ENCODE data around the gene OR2S2.
"Not testable (repeated sequence)": the region's sequence is repeated elsewhere in the genome, so short reads cannot be mapped to it uniquely, and the experiment has no call there.

Gene OR2S2, protein sequence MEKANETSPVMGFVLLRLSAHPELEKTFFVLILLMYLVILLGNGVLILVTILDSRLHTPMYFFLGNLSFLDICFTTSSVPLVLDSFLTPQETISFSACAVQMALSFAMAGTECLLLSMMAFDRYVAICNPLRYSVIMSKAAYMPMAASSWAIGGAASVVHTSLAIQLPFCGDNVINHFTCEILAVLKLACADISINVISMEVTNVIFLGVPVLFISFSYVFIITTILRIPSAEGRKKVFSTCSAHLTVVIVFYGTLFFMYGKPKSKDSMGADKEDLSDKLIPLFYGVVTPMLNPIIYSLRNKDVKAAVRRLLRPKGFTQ

DNA sequence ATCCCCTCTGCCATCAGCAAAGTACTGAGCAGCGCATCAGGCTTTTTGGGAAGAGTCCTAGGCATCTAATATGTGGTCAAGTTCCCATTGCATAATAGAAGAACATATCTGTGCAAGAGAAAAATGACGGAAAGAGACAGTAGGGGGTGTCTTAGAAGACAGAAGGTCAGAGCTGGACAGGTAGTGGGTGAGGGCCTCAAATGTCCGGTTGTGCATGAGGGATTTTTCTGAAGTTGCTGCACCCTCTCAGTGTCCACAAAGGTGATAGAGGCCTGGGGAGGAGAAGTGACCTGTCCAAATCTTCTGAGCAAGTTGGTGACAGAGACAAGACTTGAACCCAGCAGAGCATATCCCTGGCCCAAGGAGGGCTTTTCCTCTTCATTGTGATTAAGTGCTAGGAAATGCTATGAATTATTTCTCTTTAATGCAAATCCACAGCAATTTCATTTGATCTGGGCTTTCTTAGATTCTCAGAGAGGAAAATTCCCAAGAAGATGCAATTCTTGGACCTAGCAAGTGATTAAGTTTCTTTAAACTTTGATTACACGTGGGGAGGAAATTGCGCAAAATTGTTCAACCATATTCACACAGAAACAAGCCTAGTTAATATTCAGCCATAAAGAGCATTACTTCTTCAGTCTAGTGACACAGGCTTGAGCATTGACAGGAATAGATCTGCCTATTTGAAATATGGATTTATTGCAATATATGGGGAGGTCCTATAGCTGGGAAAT is at the start of gene OR2S2:
OR2S2 (minus strand) TSS at position 51 of the 734 bp plus-strand sequence. CDS start 56 bp downstream, outside the sequence.
- no peak for DNase-seq

DNA sequence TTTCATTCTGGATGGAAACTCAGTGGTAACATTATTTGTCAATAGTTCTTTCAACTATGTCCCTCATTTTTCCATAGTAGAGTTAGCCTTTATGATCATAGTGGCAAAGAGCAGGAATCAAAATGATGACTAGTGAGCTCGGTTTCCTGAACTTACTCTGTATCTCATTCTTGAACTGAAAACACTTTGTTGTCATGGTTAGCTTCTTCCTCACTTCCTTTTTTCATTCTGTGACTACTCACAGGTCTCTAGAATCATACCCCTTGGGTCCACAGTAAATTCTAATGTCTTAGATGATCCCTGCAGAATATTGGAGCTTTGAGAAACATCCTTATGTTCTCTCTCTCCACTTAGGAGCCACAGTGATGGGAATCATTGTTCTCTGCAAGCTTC is 49.4 kb upstream of the OR2S2 start:
- DNase-seq: no peak

DNA sequence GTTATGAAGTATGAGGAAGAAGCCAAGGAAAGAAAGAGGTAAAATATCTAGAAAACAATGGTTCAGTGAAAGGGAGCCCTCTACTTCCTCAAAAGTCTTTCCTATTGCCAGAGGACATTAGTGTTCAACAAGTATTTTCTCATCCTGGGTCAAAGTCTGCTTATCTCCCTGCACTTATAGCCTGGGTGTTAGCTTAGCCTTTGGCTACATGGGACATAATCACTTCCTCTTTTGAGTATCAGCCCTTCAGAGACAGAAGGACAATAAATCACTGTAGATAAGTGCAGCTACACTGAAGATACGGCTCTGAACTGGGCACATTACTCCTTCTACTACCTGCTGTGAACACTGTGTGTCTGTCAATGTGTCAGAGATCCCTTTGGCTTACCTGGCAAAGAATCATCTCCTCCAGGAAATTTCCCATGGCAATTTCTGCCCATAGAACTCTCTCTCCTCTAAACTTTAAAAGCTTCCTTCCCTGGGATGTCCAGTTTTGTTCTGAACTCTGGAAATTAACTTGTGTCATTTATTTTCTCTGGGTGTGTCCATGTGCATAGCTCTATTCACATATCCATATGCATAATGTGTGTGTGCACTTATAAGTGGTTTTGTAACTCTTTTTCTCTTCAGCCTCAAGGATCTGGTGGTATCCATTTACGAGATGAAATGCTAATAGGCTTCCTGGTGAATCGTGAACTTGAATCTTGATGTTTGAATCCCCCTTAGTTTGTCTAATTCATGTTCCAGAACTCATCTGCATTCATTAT is 48.8 kb upstream of the OR2S2 start:
- DNase-seq: no peak

DNA sequence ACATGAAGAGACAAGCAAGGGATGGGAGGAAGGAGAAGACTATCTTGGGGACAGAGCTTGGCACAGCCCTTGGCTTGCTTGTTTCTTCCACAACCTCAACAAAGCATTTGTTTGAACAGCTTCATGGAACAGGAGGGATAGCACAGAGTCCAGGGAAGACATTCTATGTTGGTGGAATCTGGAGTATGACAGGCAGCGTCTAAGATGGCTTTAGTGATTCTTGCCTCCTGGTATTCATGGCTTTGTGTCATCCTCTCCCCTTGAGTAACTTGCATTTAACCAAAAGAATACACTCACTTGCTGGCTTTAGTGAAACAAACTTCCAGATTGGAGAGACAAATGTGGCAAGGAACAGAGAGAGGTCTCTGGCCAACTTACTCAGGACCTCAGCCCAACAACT is 47.9 kb upstream of the OR2S2 start:
- DNase-seq: no peak

DNA sequence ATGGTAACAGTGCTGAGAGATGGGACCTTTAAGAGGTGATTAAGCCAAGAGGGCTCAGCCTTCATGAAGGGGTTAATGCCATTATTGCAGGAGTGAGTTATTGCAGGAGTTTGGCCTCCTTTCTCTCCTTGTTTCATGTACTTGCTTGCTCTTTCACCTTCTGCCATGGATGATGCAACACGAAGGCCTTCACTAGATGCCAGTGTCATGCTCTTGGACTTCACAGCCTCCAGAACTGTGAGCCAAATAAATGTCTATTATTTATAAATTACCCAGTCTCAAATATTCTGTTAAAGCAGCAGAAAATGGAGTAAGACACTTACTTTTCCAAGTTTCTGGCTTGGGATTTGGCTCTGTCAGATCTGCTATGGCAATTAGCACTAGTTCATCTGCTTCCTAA is 40.4 kb upstream of the OR2S2 start:
- no peak for DNase-seq

DNA sequence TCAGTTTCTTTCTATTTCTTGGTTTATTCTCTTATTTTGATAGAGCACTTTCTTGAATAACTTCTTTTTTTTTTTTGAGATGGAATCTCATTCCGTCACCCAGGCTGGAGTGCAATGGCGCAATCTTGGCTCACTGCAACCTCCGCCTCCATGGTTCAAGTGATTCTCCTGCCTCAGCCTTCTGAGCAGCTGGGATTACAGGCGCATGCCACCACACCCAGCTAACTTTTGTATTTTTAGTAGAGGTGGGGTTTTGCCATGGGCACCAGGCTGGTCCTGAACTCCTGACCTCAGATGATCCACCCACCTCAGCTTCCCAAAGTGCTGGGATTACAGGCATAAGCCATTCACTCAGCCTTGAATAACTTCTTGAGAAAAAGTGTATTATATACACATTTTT is 39.1 kb upstream of the OR2S2 start:
- not testable (repeated sequence) for DNase-seq

DNA sequence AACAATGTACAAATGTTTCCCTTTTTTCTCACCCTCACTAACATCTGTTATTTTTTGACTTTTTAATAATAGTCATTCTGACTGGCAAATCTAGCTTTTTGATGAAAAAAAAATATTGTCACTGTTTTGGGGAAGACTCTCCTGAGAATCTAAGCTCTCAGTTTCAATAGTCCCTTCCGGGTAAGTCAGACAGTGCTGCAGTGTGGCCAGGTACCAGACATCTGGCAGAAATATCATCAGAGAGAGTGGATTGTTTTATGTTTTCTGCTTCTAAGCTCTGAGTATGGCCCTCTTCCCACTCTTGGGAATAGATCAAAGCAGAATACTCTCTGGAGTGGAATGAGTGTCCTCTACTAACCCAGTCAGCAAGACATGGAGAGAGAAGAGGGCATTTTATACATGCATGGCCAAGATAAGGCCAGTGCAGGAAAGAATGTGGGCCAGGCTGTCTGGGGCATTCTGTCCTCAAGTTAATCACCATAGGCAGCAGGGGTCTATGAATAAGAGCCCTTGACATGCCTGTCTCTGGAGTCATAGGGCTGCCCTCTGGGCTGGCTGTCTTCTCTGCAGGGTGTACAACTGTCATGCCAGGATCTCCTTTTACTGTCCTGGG is 38.5 kb upstream of the OR2S2 start:
- peak; percentile 7 for DNase-seq

DNA sequence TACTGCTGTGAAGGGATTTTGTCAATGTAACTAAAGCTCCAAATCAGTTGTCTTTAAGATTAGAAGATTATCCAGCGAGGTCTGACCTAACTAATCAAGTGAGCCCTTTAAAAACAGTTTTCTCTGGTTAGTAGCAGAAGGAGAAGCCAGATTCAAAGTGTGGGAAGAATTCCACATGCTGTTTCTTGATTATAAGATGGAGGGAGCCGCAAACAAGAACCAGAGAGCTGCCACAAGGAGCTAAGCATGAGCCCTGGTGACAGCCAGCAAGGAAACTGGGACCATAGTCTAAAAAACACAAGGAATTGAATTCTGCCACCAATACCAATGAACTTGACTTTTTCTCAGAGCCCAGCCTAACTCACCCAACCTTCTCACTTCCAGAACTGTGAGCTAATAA is 37.0 kb upstream of the OR2S2 start:
- no peak for DNase-seq

DNA sequence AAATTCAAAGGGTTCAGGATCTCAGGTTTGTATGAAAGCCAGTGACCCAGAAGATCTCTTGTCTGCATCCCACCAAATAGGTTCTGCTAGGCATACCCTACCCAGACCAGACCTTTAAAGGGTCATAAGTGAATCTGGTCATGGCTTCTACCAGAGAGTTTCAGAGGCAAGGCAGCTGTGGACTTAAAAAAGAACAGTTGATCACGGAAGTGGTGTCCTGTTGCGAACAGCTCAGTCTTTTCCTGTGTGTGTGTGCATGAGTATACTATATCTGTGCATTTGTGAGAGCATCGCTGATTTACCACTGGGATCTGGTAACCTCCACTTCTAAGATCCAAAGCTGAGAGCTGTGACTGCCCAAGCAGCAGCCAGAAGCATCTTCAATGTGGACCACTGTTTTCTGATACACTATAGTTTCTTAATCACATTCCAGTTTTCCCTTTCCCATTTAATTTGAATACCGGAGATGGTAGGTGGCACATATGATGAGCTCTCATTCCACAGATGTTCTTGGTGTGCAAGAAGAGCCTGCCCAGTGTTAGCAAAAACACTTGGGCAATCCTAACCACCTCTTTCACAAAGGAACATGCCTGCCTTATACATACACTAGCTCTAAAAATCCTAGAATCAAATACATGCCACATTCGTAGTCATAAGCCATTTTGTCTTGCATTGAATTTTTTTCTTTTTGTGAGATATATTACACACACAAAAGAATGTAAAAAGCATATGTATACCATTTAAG is 36.2 kb upstream of the OR2S2 start:
- DNase-seq: no peak

DNA sequence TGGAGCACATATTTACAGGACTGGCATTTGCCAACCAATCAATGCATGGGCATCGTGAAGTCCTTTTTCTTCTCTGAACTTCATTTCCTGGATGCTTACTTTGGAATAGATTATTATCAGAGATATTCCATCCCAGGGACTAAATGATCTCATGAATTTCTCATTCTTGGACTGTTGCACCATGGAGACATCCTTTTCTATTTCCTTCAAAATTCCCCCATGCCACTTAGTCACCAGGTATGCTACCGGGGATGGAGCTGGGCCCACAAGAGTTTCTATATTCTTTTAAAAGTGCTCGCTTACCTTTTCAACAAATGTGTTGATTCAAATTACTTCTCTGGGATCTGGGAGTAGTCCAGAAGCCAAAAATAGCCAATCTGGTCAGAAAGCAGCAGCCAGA is 35.2 kb upstream of the OR2S2 start:
- DNase-seq: not testable (repeated sequence)

DNA sequence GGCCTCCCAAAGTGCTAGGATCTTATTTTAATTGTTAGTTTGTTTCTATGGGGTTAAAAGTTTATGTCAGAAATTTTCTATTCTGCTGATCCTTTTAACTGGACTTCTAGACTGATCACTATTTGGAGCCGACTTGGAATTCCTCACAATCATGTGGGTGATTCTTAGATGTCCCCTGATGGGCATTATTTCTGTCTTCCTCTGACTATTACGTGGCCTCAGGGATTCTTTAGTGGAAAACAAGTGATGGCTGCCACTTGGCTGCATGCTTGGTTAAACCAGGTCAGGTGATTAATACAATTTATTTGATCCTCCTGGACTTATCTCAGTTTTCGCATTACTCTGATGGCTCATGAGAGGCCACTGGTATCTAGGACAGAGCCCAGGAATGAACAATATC is 32.2 kb upstream of the OR2S2 start:
- no peak for DNase-seq

DNA sequence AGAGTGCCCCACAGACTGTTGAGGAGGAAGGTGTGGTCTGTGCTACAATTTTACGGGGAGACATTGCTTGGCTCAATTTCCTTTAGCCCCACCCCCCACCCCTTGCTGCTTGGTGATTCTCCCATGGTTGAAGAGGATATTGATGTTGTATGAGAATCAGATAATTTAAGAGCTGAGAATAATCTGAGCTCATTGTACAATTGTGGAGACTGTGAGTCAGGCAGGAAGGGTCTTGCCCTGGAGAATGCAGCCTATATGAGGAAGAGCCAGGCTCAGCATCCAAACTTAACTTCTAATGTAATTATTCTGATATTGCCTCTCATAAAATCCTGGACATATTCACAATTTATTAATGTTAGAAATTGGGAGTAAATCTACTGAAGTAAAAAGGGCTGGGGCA is 26.1 kb upstream of the OR2S2 start:
- DNase-seq: no peak

DNA sequence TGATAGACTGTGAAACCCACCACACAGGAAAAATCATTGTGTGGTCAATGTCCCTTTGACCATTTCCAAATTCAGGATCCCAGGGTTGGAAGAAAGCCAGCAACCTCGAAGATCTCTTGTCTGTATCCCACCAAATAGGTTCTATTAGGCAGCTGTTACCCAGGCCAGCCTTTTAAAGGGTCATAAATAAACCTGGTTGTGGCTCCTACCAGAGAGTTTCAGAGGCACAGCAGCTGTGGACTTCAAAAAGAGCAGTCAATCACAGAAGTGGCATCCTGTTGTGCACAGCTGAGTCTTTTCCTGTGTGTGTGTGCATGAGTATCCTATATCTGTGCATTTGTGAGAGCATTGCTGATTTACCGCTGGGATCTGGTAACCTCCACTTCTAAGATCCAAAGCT is 23.7 kb upstream of the OR2S2 start:
- peak; percentile 6 for DNase-seq

DNA sequence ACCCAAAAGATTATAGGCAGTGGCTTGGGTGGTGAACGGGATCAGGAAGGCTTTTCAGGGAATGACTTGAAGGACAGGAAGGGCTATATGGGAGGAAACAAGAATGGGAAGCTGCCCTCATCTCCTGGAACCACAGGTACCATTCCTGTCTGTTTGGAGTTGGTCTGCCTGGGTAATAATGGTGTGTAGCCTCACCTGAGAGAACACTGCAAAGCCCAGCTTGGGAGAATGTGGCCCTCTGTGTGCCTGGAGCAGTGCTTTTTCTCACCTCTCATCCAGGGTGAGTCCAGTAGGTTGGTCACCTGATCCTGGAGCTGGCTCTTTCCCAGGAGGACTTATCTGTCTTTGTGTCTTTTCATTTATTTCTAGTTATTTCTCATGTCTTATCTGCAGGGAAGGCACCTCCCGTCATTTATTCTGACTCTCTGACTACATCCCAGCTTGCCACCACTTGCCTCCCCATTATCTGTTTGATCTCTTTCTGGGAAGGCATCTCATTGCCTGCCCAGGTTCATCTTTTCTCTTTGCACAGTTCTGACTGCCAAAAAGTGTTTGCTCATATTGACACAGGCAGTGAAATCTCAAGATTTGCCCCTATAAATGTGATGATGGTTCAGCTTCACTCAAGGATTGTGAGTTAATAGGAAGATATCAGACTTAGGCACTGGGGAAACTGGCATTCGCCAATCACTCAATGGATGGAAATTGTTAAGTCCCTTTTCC is 22.5 kb upstream of the OR2S2 start:
- no peak for DNase-seq

DNA sequence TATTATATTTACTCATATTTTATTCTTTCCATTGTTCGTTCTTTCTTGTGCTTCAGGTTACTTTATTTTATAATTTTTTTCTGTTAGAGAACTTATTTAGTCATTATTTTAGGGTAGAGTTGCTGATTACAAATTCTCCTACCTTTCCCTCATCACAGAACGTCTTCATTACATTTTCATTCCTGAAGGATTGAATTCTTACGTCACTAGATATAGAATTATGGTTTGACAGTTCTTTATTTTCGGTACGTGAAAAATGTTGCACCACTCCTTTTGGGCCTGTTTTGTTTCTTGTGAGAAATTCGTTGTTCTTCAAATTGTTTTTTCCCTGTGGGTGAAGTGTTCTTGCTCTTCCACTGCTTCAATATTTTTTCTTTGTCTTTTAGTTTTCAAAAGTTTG is 20.8 kb upstream of the OR2S2 start:
- no peak for DNase-seq

DNA sequence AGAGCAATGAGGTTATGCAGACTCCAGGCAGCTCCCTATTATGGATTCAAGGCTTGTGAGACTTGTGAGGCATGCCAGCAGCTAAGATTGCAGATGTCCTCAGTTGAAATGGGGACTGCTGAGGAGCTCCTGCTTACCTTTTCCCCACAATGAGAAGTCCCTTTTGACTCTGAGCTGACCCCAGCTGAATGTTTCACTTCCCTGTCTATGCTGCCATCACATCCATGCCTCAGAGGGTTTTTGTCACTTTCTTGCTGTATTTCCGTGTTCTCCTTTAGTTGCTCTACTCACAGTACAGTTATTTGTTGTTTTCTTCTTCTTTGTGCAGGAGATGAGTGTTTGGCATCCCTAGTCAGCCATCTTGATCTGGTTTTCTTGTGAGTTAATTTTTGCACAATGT is 18.8 kb upstream of the OR2S2 start:
- no peak for DNase-seq

DNA sequence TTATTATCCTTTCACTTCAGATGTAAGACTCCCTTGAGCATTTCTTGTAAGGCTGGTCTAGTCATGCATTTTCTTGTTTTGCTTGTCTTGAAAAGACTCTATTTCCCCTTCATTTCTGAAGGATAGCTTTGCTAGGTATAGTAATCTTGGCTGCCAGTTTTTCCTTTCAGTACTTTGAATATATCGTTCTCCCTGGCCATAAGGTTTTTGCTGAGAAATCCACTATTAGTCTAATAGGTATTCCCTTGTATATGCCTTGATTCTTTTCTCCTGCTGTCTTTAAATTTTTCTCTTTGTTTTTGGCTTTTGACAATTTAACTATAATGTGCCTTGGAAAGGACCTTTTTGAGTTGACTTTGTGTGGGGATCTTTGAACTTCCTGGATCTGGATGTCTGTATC is 16.8 kb upstream of the OR2S2 start:
- DNase-seq: no peak

DNA sequence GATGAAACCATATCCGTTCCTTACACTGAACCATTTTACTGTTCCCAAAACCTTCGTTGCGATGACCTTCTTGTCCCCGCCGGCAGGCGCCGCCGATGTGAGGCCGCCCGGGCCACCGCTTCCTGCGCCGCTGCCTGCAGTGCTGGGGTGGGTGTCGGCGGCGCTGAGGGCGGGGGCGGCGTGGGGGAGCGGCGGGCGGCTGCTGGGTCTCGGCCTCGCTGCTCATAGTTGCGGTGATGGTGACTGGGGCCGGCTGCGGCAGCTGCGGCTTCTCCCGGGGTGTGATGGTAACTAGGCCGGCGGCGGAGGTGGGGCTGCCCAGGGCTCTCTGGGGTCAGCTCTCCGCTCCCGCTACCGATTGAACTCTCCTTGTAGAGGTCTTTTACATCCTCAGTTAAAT is 14.1 kb upstream of the OR2S2 start:
- DNase-seq: peak; percentile 66

DNA sequence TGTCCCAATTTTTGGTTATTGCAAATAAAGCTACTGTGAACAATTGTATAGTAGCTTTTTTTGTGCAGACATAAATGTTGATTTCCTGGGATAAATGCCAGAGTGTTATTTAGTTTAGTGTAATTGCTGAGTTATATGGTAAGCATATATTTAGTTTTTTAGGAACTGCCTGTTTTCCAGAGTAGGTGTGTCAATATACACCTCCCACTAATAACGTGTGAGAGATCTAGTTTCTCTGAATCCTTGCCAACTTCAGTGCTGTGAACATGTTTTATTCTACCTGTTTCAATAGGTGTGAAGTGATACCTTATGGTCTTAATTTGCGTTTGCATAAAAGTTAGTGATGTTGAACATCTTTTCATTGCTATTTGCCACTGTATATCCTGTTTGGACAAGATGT is 9.1 kb upstream of the OR2S2 start:
- DNase-seq: no peak

DNA sequence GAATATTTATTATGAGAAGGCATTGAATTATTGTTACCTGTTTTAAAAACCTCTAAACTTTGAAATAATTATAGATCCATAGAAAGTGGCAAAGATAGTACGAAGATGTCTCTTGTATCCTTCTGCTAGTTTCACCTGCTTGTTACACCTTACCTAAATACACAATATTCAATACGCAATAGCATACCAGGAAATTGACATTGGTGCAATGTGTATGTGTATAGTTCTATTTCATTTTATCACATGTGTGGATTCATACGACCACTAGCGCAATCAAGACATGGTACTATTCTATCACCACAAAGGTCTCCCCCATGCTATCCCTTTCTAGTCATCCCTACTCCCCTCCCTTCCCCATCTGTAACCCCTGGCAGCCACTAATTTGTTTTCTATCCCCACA is 8.5 kb upstream of the OR2S2 start:
- DNase-seq: no peak

DNA sequence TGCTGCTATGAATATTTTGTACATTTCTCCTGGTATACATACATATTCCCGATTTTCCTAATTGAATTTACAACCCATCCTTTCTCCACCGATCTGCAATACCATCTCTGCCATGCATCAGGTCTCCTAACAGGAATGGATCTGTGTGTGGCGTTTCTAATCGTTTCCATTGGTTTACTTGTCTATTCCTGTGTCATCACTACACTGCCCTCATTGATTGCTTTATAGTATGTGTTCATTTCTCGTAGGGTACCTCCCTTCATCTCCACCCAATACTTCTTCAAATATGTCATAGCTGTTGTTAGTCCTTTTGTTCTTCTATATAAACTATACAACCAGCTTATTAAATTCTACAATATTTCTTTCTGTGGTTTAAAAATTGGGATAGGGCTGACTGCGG is 7.1 kb upstream of the OR2S2 start:
- DNase-seq: no peak
